Epithelial cell of esophagus (primary cell): ENCODE results near the gene PAX7.

Experiments
- DNase-seq: peaks from one replicate; pipeline ENCODE4 v3.0.0; 2010; ENCODE audit warnings: low read depth
- H3K4me3 ChIP-seq: 2 replicates; pipeline ENCODE4 v1.5.1; 2011; ENCODE audit warnings: mild to moderate bottlenecking, low read length, control low read depth
- CTCF ChIP-seq: IDR thresholded peaks from 2 replicates; pipeline ENCODE4 v1.5.1; 2011; ENCODE audit warnings: low read depth, mild to moderate bottlenecking, low read length, control low read depth, inconsistent platforms; ENCODE audit not compliant: insufficient read depth; ENCODE audit errors: missing control alignments

Gene PAX7

GRCh38 chr1:18778437-18778836 lies 147.8 kb downstream of the PAX7 start:
- DNase-seq = no peak
- H3K4me3 ChIP-seq = no peak overlapping the region
- no peak for TF ChIP-seq CTCF

GRCh38 chr1:18781031-18781430 lies 150.4 kb downstream of the PAX7 start:
- DNase-seq = no peak
- no peak overlapping the region for H3K4me3 ChIP-seq
- TF ChIP-seq CTCF = no peak

GRCh38 chr1:18783705-18784481 lies 153.2 kb downstream of the PAX7 start:
- DNase-seq = no peak
- H3K4me3 ChIP-seq = no peak overlapping the region
- TF ChIP-seq CTCF = no peak

- H3K4me3 ChIP-seq = no peak overlapping the region
- DNase-seq = no peak
- TF ChIP-seq CTCF = no peak
Observed at GRCh38 chr1:18784482-18784831, 153.8 kb downstream of the PAX7 start.

- H3K4me3 ChIP-seq = no peak overlapping the region
- no peak for DNase-seq
- TF ChIP-seq CTCF = no peak
Observed at GRCh38 chr1:18786149-18786548, 155.5 kb downstream of the PAX7 start.

- H3K4me3 ChIP-seq = no peak overlapping the region
- no peak for DNase-seq
- TF ChIP-seq CTCF = no peak
Observed at GRCh38 chr1:18787825-18788385, 157.3 kb downstream of the PAX7 start.

GRCh38 chr1:18789246-18789645 lies 158.6 kb downstream of the PAX7 start:
- no peak overlapping the region for H3K4me3 ChIP-seq
- no peak for DNase-seq
- no peak for TF ChIP-seq CTCF
